ENCODE measurements around the gene ZBTB2. TPM values are rescaled to one million over a fixed set of nuclear protein-coding genes. Genes with fewer than 3 reads are reported as not detected.
A peak's percentile ranks its signal among the peaks of the same experiment; 100 is the strongest.

The ZBTB2 gene
- total RNA-seq, 1 donor from 2014 or later: 11.6 TPM

GRCh38 chr6:151390276-151390850, 996 bp downstream of the ZBTB2 start:
- peak; percentile 100 for DNase-seq (ENCODE audit: low spot score)
- Histone ChIP-seq H3K27me3 (no peaks in the 10 kb centered on the region), H3K79me2 (ENCODE audit: low read depth) (peaks cover 83% of the 10 kb centered on the region), H2AFZ (replicated peaks) (no peak overlapping the region), H3K4me1 (peaks cover 24% of the 10 kb centered on the region), H4K20me1 (ENCODE audit: low read depth) (peaks cover 37% of the 10 kb centered on the region), H3K27ac (peak overlapping the region; percentile 99), H3K4me2 (peak overlapping the region; percentile 99), H3K36me3 (no peaks in the 10 kb centered on the region), H3K4me3 (peak overlapping the region; percentile 99), H3F3A (ENCODE audit: low read depth) (peaks cover 51% of the 10 kb centered on the region), H3K9me3 (ENCODE audit: low read depth) (no peaks in the 10 kb centered on the region), H3K9ac (peak overlapping the region; percentile 91)
- TF ChIP-seq EZH2 (IDR thresholded peaks at IDR 0.05) (no peak), CTCF (IDR thresholded peaks at IDR 0.05) (no peak), EZH2phosphoT487 (IDR thresholded peaks at IDR 0.05) (no peak)
- peaks cover 43% of the 10 kb centered on the region for H3K4me1 Mint-ChIP-seq
- H3K4me3 Mint-ChIP-seq: peak overlapping the region; percentile 79
- no peak overlapping the region for H3K27ac Mint-ChIP-seq
- H3K9me3 Mint-ChIP-seq: no peaks in the 10 kb centered on the region
- peaks cover 13% of the 10 kb centered on the region for H3K36me3 Mint-ChIP-seq
- H3K27me3 Mint-ChIP-seq (ENCODE audit: insufficient read depth, low read depth): peaks cover 8% of the 10 kb centered on the region

GRCh38 chr6:151389618-151390275, 1.6 kb downstream of the ZBTB2 start:
- Histone ChIP-seq H3K4me1 (peaks cover 24% of the 10 kb centered on the region), H3K27me3 (no peaks in the 10 kb centered on the region), H3K79me2 (ENCODE audit: low read depth) (peaks cover 83% of the 10 kb centered on the region), H3K4me2 (peak overlapping the region; percentile 90), H2AFZ (replicated peaks) (peak overlapping the region; percentile 58), H3K36me3 (no peaks in the 10 kb centered on the region), H3K9me3 (ENCODE audit: low read depth) (no peaks in the 10 kb centered on the region), H3K9ac (peak overlapping the region; percentile 87), H3F3A (ENCODE audit: low read depth) (peaks cover 51% of the 10 kb centered on the region), H3K27ac (peak overlapping the region; percentile 99), H3K4me3 (peak overlapping the region; percentile 99), H4K20me1 (ENCODE audit: low read depth) (peaks cover 31% of the 10 kb centered on the region)
- H3K27me3 Mint-ChIP-seq (ENCODE audit: insufficient read depth, low read depth): peaks cover 8% of the 10 kb centered on the region
- peaks cover 40% of the 10 kb centered on the region for H3K4me1 Mint-ChIP-seq
- no peaks in the 10 kb centered on the region for H3K9me3 Mint-ChIP-seq
- peaks cover 8% of the 10 kb centered on the region for H3K36me3 Mint-ChIP-seq
- no peak for TF ChIP-seq EZH2 (IDR thresholded peaks at IDR 0.05)
- peak overlapping the region; percentile 98 for H3K27ac Mint-ChIP-seq
- DNase-seq (ENCODE audit: low spot score): peak; percentile 72
- H3K4me3 Mint-ChIP-seq: peak overlapping the region; percentile 96

GRCh38 chr6:151388997-151389617, 2.3 kb downstream of the ZBTB2 start:
- Mint-ChIP-seq H3K27ac (peak overlapping the region; percentile 98), H3K27me3 (ENCODE audit: insufficient read depth, low read depth) (peaks cover 8% of the 10 kb centered on the region), H3K4me1 (peaks cover 39% of the 10 kb centered on the region), H3K36me3 (peaks cover 8% of the 10 kb centered on the region), H3K9me3 (no peaks in the 10 kb centered on the region), H3K4me3 (peak overlapping the region; percentile 96)
- peak overlapping the region; percentile 87 for H3K9ac ChIP-seq
- peaks cover 51% of the 10 kb centered on the region for H3F3A ChIP-seq (ENCODE audit: low read depth)
- no peaks in the 10 kb centered on the region for H3K36me3 ChIP-seq
- H3K9me3 ChIP-seq (ENCODE audit: low read depth): no peaks in the 10 kb centered on the region
- no peak for DNase-seq (ENCODE audit: low spot score)
- H3K79me2 ChIP-seq (ENCODE audit: low read depth): peaks cover 83% of the 10 kb centered on the region
- peak overlapping the region; percentile 99 for H3K4me3 ChIP-seq
- TF ChIP-seq EZH2phosphoT487 (IDR thresholded peaks at IDR 0.05) (no peak), CTCF (IDR thresholded peaks at IDR 0.05) (no peak)
- peak overlapping the region; percentile 90 for H3K4me2 ChIP-seq
- peak overlapping the region; percentile 58 for H2AFZ ChIP-seq (replicated peaks)
- H3K4me1 ChIP-seq: peaks cover 24% of the 10 kb centered on the region
- peaks cover 25% of the 10 kb centered on the region for H4K20me1 ChIP-seq (ENCODE audit: low read depth)
- peak overlapping the region; percentile 99 for H3K27ac ChIP-seq
- H3K27me3 ChIP-seq: no peaks in the 10 kb centered on the region

Measured in neural progenitor cell (in vitro differentiated cells).